Right cardiac atrium (tissue), 5 donors: Measurements from ENCODE around the gene CHRNB4. TPM values are rescaled to one million over a fixed set of nuclear protein-coding genes. Genes with fewer than 3 reads are reported as not detected.
A peak's percentile ranks its signal among the peaks of the same experiment; 100 is the strongest.

Experiments
- ATAC-seq, 2 donors: fragments of 200-7000 bp; cut with Tn5 transposase; one replicate each; pipeline versions ENCODE4 v1.8.0 to v1.9.1; 2020; ENCODE audit warnings: moderate library complexity in 2 of 2, mild to moderate bottlenecking in 1 of 2
- DNase-seq, 3 donors: peaks; one replicate each; pipeline ENCODE4 v3.0.0-alpha.2; 2020
- H3K27ac ChIP-seq: one replicate; pipeline ENCODE4 v1.5.1; 2013; ENCODE audit warnings: mild to moderate bottlenecking, low read length, control low read depth, moderate library complexity
- H3K27me3 ChIP-seq: one replicate; pipeline ENCODE4 v1.6.1; 2013; ENCODE audit not compliant: control insufficient read depth, insufficient read depth
- H3K4me1 ChIP-seq: one replicate; pipeline ENCODE4 v1.6.1; 2013; ENCODE audit warnings: low read length; ENCODE audit not compliant: control insufficient read depth, insufficient read depth
- H3K4me3 ChIP-seq: one replicate; pipeline ENCODE4 v1.5.1; 2013; ENCODE audit warnings: low read length, control low read depth
- H3K9me3 ChIP-seq: one replicate; pipeline ENCODE4 v1.6.1; 2013; ENCODE audit warnings: low read length; ENCODE audit not compliant: control insufficient read depth
- WGBS: extraction: QIAGEN DNeasy Blood & Tissue Kit; methylation state at CpG from one replicate; pipeline ENCODE4 v1.1.7; 2013; 5-methylcytosine and 5-hydroxymethylcytosine counted together
- intact Hi-C, 4 donors: fragments of 100-400 bp; cut with DNase I; formaldehyde crosslinking; loops; one replicate each; pipeline versions ENCODE4 v1.11.0 to v1.14.0; 2022 to 2023
- polyA plus RNA-seq: library from polyadenylated mRNA; stranded (reverse); fragments of 200-250 nt; gene quantifications from one replicate; pipeline ENCODE4 v1.2.3, GENCODE V29; 2013
- total RNA-seq, 4 donors: library from RNA; stranded (reverse); fragmentation: NEBNext Ultra II Directional; extraction: Animal tissue kit (Norgen Biotek cat#: 25700); gene quantifications; one replicate each; pipeline ENCODE4 v1.2.1, GENCODE V29; 2021
- donor health status: healthy with polysubstance abuse.
- donor health status: DM: no; HTN: yes; CAD: no.
- donor health status: DM: no; HTN: no; CAD: no.
- donor health status: DM: no; HTN: yes; CAD: no; lungs with severe emphysema.
- donor health status: DM: yes; HTN: yes; CAD: no.

Gene CHRNB4
- total and polyA plus RNA-seq, 5 donors = not detected

DNA sequence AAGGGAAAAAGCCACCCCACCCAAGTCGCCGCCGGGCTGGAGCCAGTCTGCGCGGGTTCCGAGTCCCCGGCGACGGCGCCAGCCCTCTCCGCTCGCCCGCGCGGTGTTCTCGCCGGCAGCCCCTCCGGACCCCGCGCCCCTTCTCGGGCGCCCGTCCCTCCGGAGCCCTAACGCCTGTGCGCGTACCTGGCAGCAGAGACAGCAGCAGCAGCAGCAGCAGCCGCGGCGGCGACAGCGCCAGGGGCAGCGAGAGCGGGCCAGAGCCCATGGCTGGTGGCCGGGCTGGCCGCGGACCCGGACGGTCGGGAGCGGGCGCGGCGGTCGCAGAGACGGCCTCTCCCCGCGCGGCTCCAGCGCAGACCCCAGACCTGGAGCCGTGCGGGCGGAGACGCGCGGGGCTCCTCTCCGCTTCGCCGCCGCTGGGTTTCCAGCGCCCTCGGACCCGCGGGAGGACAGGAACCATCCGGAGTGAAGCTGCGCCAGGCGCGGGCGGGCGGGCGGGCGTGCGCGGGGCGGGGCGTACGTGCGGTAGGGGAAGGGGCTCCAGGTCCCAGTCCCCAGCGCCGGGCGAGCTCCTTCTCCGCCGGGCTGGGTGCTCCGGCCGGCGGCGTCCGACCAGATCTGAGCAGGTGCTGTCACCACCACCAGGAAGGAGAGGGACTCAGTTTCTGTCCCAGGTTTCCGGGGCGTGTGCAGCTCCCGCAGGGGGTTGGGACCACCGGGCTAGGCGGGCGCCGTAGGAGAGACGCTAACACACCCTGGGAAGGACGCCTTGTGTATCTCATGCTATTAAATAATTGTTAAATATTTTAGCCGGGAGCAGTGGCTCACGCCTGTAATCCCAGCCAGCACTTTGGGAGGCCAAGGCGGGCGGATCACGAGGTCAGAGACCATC lies 20.2 kb downstream of the CHRNB4 start, which contains the start of gene CHRNA3:
Gene CHRNA3, minus strand, starts transcription at position 470 of the 895 bp plus-strand sequence. Its CDS starts 202 bp downstream, at position 268.
- intact Hi-C loops = no loop called here
- H3K27me3 ChIP-seq = no peaks in the 10 kb centered on the region
- no peaks in the 10 kb centered on the region for H3K9me3 ChIP-seq
- no peak within 1 kb of the TSS for H3K27ac ChIP-seq
- H3K4me1 ChIP-seq = no peaks in the 10 kb centered on the region
- DNase-seq = no peak
- WGBS = 2% methylated on average over 102 of the region's 102 CpGs
- H3K4me3 ChIP-seq = peak within 1 kb of the TSS; percentile 40
- no peak for ATAC-seq

DNA sequence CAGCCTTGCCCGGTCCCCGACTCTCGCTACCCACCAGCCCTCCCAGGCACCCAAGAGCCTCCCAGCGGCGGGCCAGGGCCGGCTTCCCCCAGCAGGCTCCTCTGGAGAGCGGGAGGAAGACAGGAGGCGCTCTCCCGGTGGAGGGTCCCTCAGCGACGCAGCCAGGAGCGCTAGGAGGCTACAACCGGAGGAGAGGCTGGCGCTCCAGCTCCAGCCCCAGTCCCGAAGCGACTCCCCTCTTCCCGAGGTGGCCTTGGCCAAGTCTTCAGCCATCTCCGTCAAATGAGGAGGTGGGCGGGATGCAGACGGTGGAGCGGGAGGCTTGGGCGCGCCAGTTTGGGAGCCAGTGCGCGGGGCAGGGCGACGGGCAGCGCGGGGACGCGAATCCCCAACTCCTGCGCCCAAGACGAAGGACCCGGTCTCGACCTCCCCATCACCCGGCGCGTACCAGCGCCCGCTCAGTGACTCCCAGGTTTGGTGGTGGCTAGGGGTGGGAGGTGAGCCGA lies 20.9 kb downstream of the CHRNB4 start:
- intact Hi-C loops = no loop called here
- ATAC-seq = no peak
- H3K4me1 ChIP-seq = no peaks in the 10 kb centered on the region
- WGBS = under 1% methylated on average over 41 of the region's 41 CpGs
- H3K27me3 ChIP-seq = no peaks in the 10 kb centered on the region
- peak overlapping the region; percentile 40 for H3K4me3 ChIP-seq
- no peak overlapping the region for H3K27ac ChIP-seq
- H3K9me3 ChIP-seq = no peaks in the 10 kb centered on the region
- no peak for DNase-seq

- ATAC-seq (no peak), DNase-seq (no peak)
- intact Hi-C loops = loop anchor here (2.0 to 5.0 kb wide), 2 partner anchors 88 to 90 kb away; no protein-coding TSS in a partner anchor
- Histone ChIP-seq H3K4me3 (no peak overlapping the region), H3K9me3 (no peaks in the 10 kb centered on the region), H3K27me3 (no peaks in the 10 kb centered on the region), H3K4me1 (no peaks in the 10 kb centered on the region), H3K27ac (no peak overlapping the region)
- WGBS = 35% methylated on average over 20 of the region's 20 CpGs
Observed at GRCh38 chr15:78619022-78619950, 21.7 kb downstream of the CHRNB4 start.

DNA sequence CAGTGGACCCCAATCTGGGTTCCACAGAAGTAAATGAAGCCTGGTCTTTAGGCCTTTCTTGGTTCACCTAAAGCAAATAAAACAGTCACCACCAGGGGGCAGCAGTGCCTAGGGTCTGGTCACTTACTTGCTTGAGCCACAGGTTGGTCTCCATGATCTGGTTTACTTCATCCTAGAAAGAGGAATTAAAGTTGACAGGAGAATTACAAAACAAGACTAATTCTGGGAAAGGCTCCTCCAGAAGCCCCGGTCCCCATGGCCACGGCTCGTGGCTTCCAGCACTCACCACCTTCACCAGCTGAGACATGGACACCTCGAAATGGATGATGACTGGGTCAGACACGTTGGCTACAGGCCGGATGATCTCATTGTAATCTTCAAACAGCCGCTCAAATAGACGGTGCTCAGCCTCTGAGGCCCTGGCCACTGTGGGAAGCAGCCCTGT lies 22.5 kb downstream of the CHRNB4 start:
- H3K27ac ChIP-seq = no peak overlapping the region
- no peaks in the 10 kb centered on the region for H3K4me1 ChIP-seq
- H3K9me3 ChIP-seq = no peaks in the 10 kb centered on the region
- WGBS = 9% methylated on average over 8 of the region's 8 CpGs
- ATAC-seq = peak; percentile 64 to 78
- peak; percentile 84 to 90 (median 85) for DNase-seq
- no peaks in the 10 kb centered on the region for H3K27me3 ChIP-seq
- H3K4me3 ChIP-seq = no peak overlapping the region
- intact Hi-C loops = loop anchor here (2.0 to 5.0 kb wide), 2 partner anchors 89 to 90 kb away; no protein-coding TSS in a partner anchor

DNA sequence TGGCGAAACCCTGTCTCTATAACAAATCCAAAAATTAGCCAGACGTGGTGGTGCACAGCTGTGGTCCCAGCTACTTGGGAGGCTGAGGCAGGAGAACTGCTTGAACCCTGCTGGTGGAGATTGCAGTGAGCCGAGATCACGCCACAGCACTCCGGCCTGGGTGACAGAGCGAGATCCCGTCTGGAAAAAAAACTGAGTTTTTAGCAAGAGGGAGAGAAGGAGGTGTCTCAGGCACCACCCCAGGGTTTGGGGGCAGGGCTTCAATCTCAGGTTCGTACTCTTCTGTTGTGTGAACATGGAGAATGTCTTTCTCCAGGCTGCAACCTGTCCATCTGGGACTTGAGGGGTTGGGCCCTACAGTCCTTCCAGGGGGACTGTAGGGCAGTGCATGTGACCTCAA lies 22.9 kb downstream of the CHRNB4 start:
- WGBS = 85% methylated on average over 8 of the region's 8 CpGs
- no peak overlapping the region for H3K27ac ChIP-seq

DNA sequence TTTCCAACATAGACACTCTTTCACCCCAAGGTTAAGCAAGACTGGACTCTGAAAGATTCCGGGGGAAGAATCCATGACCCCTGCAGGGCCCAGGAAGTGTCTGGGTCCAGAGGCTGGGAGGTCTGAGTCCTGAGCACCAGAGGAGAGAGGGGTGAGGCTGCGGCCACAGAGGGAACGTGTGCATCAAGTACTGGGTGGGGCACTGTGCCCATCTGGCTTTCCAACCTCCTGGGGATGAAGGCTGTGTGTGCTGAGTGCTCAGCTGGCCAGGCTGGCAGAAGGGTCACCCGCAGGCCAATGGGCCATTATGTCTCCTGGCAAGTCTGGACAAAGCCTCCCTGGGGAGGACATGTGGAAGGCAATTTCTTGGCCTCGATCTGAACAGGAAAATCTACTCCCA lies 23.5 kb downstream of the CHRNB4 start:
- Histone ChIP-seq H3K27ac (no peak overlapping the region), H3K27me3 (no peaks in the 10 kb centered on the region), H3K9me3 (no peaks in the 10 kb centered on the region), H3K4me3 (no peak overlapping the region), H3K4me1 (no peaks in the 10 kb centered on the region)
- no peak for ATAC-seq
- WGBS = 77% methylated on average over 5 of the region's 5 CpGs
- DNase-seq = no peak
- intact Hi-C loops = loop anchor here in 2 of 4 donors (5.0 kb wide), 1 partner anchor 90 kb away; no protein-coding TSS in a partner anchor

More for the DNA sequence above, 22.9 kb downstream of the CHRNB4 start:
- intact Hi-C loops = loop anchor here (2.0 to 5.0 kb wide), 2 partner anchors 89 to 91 kb away; no protein-coding TSS in a partner anchor
- no peaks in the 10 kb centered on the region for H3K9me3 ChIP-seq
- no peak overlapping the region for H3K4me3 ChIP-seq
- ATAC-seq = no peak
- H3K27me3 ChIP-seq = no peaks in the 10 kb centered on the region
- no peaks in the 10 kb centered on the region for H3K4me1 ChIP-seq
- DNase-seq = no peak

- intact Hi-C loops = loop anchor here in 2 of 4 donors (5.0 kb wide), 1 partner anchor 90 kb away; no protein-coding TSS in a partner anchor
- ATAC-seq (no peak), DNase-seq (no peak)
- Histone ChIP-seq H3K27ac (no peak overlapping the region), H3K9me3 (no peaks in the 10 kb centered on the region), H3K27me3 (no peaks in the 10 kb centered on the region), H3K4me3 (no peak overlapping the region), H3K4me1 (no peaks in the 10 kb centered on the region)
- WGBS = 63% methylated on average over 7 of the region's 7 CpGs
Observed at GRCh38 chr15:78617076-78617475, 23.9 kb downstream of the CHRNB4 start.

GRCh38 chr15:78616506-78616905 lies 24.5 kb downstream of the CHRNB4 start:
- DNase-seq = no peak
- Histone ChIP-seq H3K4me1 (no peaks in the 10 kb centered on the region), H3K27me3 (no peaks in the 10 kb centered on the region), H3K27ac (no peak overlapping the region), H3K9me3 (no peaks in the 10 kb centered on the region), H3K4me3 (no peak overlapping the region)
- no peak for ATAC-seq
- intact Hi-C loops = loop anchor here in 2 of 4 donors (5.0 kb wide), 1 partner anchor 91 kb away; no protein-coding TSS in a partner anchor
- 83% methylated on average over 2 of the region's 2 CpGs for WGBS

DNA sequence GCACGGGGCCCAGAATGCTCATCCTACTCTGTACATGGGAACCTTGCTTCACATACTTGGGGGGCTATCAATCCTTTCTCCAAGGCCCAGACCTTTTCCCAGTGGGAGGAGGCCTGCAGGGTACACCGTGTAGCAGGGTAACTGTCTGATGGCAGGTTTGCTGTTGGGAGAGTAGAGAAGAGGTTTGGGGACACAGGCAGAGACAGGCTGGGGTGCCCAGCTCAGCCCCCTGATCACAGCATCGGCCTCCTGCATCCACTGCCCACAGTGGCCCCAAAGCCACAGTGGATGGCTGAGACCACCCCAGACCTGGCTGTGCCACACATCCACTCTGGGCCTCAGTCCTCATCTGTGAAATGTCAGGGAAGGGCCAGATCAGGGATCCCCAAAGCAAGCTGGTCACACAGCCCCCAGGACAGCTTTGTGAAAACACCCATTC lies 25.8 kb downstream of the CHRNB4 start:
- H3K4me1 ChIP-seq = no peaks in the 10 kb centered on the region
- H3K4me3 ChIP-seq = no peak overlapping the region
- DNase-seq (no peak), ATAC-seq (no peak)
- H3K9me3 ChIP-seq = no peaks in the 10 kb centered on the region
- no peak overlapping the region for H3K27ac ChIP-seq
- WGBS = 74% methylated on average over 3 of the region's 3 CpGs
- no peaks in the 10 kb centered on the region for H3K27me3 ChIP-seq
- intact Hi-C loops = loop anchor here in 2 of 4 donors (5.0 kb wide), 1 partner anchor 92 kb away; no protein-coding TSS in a partner anchor

- Histone ChIP-seq H3K4me3 (no peak overlapping the region), H3K27me3 (no peaks in the 10 kb centered on the region), H3K9me3 (no peaks in the 10 kb centered on the region), H3K27ac (no peak overlapping the region), H3K4me1 (no peaks in the 10 kb centered on the region)
- intact Hi-C loops = no loop called here
- ATAC-seq (no peak), DNase-seq (no peak)
- WGBS = 50% methylated on average over 3 of the region's 3 CpGs
Observed at GRCh38 chr15:78614021-78614420, 27.0 kb downstream of the CHRNB4 start.
